Activated naive CD4-positive, alpha-beta T cell treated with anti-CD3 and anti-CD28 coated beads, Interleukin-2, amount 50 U/mL, for 24 hours (primary cell): ENCODE data around the gene CHRND.

Experiments used
- H3K27ac Mint-ChIP-seq: one replicate; pipeline ENCODE4 v1.8.0; 2021; ENCODE audit warnings: mild to moderate bottlenecking, mixed read lengths
- H3K27me3 Mint-ChIP-seq: one replicate; pipeline ENCODE4 v1.8.0; 2021; ENCODE audit warnings: mixed read lengths
- H3K36me3 Mint-ChIP-seq: one replicate; pipeline ENCODE4 v1.8.0; 2021; ENCODE audit warnings: mixed read lengths
- H3K4me1 Mint-ChIP-seq: one replicate; pipeline ENCODE4 v1.8.0; 2021; ENCODE audit warnings: mixed read lengths
- H3K4me3 Mint-ChIP-seq: one replicate; pipeline ENCODE4 v1.8.0; 2021; ENCODE audit warnings: mild to moderate bottlenecking, mixed read lengths
- H3K9me3 Mint-ChIP-seq: one replicate; pipeline ENCODE4 v1.8.0; 2021; ENCODE audit warnings: mixed read lengths

CHRND gene

GRCh38 chr2:232540441-232541041 is 14.6 kb downstream of the CHRND start:
- Mint-ChIP-seq H3K4me3 (no peak overlapping the region), H3K27ac (peak overlapping the region; percentile 30), H3K36me3 (no peaks in the 10 kb centered on the region), H3K27me3 (peaks cover 3% of the 10 kb centered on the region), H3K4me1 (peaks cover 18% of the 10 kb centered on the region), H3K9me3 (no peaks in the 10 kb centered on the region)

- Mint-ChIP-seq H3K9me3 (no peaks in the 10 kb centered on the region), H3K36me3 (peaks cover under 1% of the 10 kb centered on the region), H3K4me3 (no peak overlapping the region), H3K4me1 (peaks cover 18% of the 10 kb centered on the region), H3K27me3 (peaks cover 2% of the 10 kb centered on the region), H3K27ac (no peak overlapping the region)
Observed at GRCh38 chr2:232541195-232541960, 15.4 kb downstream of the CHRND start.

- Mint-ChIP-seq H3K4me3 (no peak overlapping the region), H3K27me3 (no peaks in the 10 kb centered on the region), H3K36me3 (peaks cover 3% of the 10 kb centered on the region), H3K9me3 (no peaks in the 10 kb centered on the region), H3K27ac (no peak overlapping the region), H3K4me1 (peaks cover 25% of the 10 kb centered on the region)
Observed at GRCh38 chr2:232541961-232542714, 16.2 kb downstream of the CHRND start.

GRCh38 chr2:232542715-232543467 is 16.9 kb downstream of the CHRND start:
- Mint-ChIP-seq H3K4me3 (no peak overlapping the region), H3K27ac (no peak overlapping the region), H3K9me3 (no peaks in the 10 kb centered on the region), H3K27me3 (no peaks in the 10 kb centered on the region), H3K4me1 (peaks cover 31% of the 10 kb centered on the region), H3K36me3 (peaks cover 3% of the 10 kb centered on the region)

GRCh38 chr2:232543491-232543890 is 17.5 kb downstream of the CHRND start:
- peaks cover 6% of the 10 kb centered on the region for H3K36me3 Mint-ChIP-seq
- no peaks in the 10 kb centered on the region for H3K9me3 Mint-ChIP-seq
- H3K27me3 Mint-ChIP-seq = no peaks in the 10 kb centered on the region
- H3K27ac Mint-ChIP-seq = no peak overlapping the region
- H3K4me1 Mint-ChIP-seq = peaks cover 33% of the 10 kb centered on the region
- H3K4me3 Mint-ChIP-seq = no peak overlapping the region

GRCh38 chr2:232543928-232544631 is 18.1 kb downstream of the CHRND start:
- no peak overlapping the region for H3K4me3 Mint-ChIP-seq
- H3K27ac Mint-ChIP-seq = no peak overlapping the region
- peaks cover 9% of the 10 kb centered on the region for H3K36me3 Mint-ChIP-seq
- H3K9me3 Mint-ChIP-seq = no peaks in the 10 kb centered on the region
- H3K27me3 Mint-ChIP-seq = no peaks in the 10 kb centered on the region
- peaks cover 38% of the 10 kb centered on the region for H3K4me1 Mint-ChIP-seq

GRCh38 chr2:232544674-232545073 is 18.7 kb downstream of the CHRND start:
- Mint-ChIP-seq H3K36me3 (peaks cover 9% of the 10 kb centered on the region), H3K27ac (no peak overlapping the region), H3K9me3 (no peaks in the 10 kb centered on the region), H3K4me3 (no peak overlapping the region), H3K4me1 (peaks cover 41% of the 10 kb centered on the region), H3K27me3 (no peaks in the 10 kb centered on the region)

- no peaks in the 10 kb centered on the region for H3K9me3 Mint-ChIP-seq
- no peak overlapping the region for H3K4me3 Mint-ChIP-seq
- H3K27ac Mint-ChIP-seq = peak overlapping the region; percentile 8
- peaks cover 46% of the 10 kb centered on the region for H3K4me1 Mint-ChIP-seq
- H3K36me3 Mint-ChIP-seq = peaks cover 9% of the 10 kb centered on the region
- no peaks in the 10 kb centered on the region for H3K27me3 Mint-ChIP-seq
Observed at GRCh38 chr2:232545511-232546375, 19.8 kb downstream of the CHRND start.

GRCh38 chr2:232547991-232548390 is 22.0 kb downstream of the CHRND start:
- Mint-ChIP-seq H3K9me3 (no peaks in the 10 kb centered on the region), H3K4me3 (peak overlapping the region; percentile 98), H3K36me3 (peaks cover 10% of the 10 kb centered on the region), H3K27me3 (no peaks in the 10 kb centered on the region), H3K27ac (no peak overlapping the region), H3K4me1 (peaks cover 58% of the 10 kb centered on the region)

- Mint-ChIP-seq H3K9me3 (no peaks in the 10 kb centered on the region), H3K4me1 (peaks cover 70% of the 10 kb centered on the region), H3K36me3 (peaks cover 15% of the 10 kb centered on the region), H3K4me3 (peak overlapping the region; percentile 98), H3K27ac (peak overlapping the region; percentile 100), H3K27me3 (no peaks in the 10 kb centered on the region)
Observed at GRCh38 chr2:232549655-232550353, 23.8 kb downstream of the CHRND start.

GRCh38 chr2:232550354-232551249 is 24.6 kb downstream of the CHRND start, which contains the start of the genes EIF4E2 and TIGD1:
EIF4E2 (plus strand) TSS chr2:232550689; CDS start chr2:232550725, 36 bp downstream.
TIGD1 (minus strand) TSS chr2:232550557; CDS start chr2:232549882, 675 bp downstream.
- Mint-ChIP-seq H3K27ac (peak within 1 kb of the TSS; percentile 100), H3K9me3 (no peaks in the 10 kb centered on the region), H3K4me1 (peaks cover 77% of the 10 kb centered on the region), H3K4me3 (peak within 1 kb of the TSS; percentile 98), H3K27me3 (no peaks in the 10 kb centered on the region), H3K36me3 (peaks cover 15% of the 10 kb centered on the region)

GRCh38 chr2:232551250-232551638 is 25.3 kb downstream of the CHRND start:
- Mint-ChIP-seq H3K27ac (peak overlapping the region; percentile 98), H3K36me3 (peaks cover 17% of the 10 kb centered on the region), H3K4me3 (peak overlapping the region; percentile 98), H3K27me3 (no peaks in the 10 kb centered on the region), H3K9me3 (no peaks in the 10 kb centered on the region), H3K4me1 (peaks cover 82% of the 10 kb centered on the region)

GRCh38 chr2:232551776-232552175 is 25.8 kb downstream of the CHRND start:
- peaks cover 15% of the 10 kb centered on the region for H3K36me3 Mint-ChIP-seq
- peak overlapping the region; percentile 98 for H3K4me3 Mint-ChIP-seq
- peak overlapping the region; percentile 98 for H3K27ac Mint-ChIP-seq

More at GRCh38 chr2:232551776-232552175, 25.8 kb downstream of the CHRND start:
- Mint-ChIP-seq H3K27me3 (no peaks in the 10 kb centered on the region), H3K4me1 (peaks cover 83% of the 10 kb centered on the region), H3K9me3 (no peaks in the 10 kb centered on the region)
